Mesenchymal stem cell (in vitro differentiated cells and primary cell): ENCODE results near the gene SLF2.

Source experiments
- DNase-seq: peaks from one replicate; pipeline ENCODE4 v3.0.0-alpha.2; 2013
- H2AFZ ChIP-seq: one replicate; pipeline ENCODE4 v1.6.1; 2013; ENCODE audit warnings: low read depth, mild to moderate bottlenecking, control low read depth, inconsistent platforms, low read length, moderate library complexity
- H2AK5ac ChIP-seq: 2 replicates; pipeline ENCODE4 v1.6.1; 2013; ENCODE audit warnings: low read length, moderate library complexity, mild to moderate bottlenecking, inconsistent platforms; ENCODE audit not compliant: severe bottlenecking
- H2BK120ac ChIP-seq: one replicate; pipeline ENCODE4 v1.6.1; 2013; ENCODE audit warnings: low read depth, mild to moderate bottlenecking, inconsistent platforms, low read length, moderate library complexity
- H2BK12ac ChIP-seq, 2 experiments: one replicate each; pipeline ENCODE4 v1.6.1; 2013; ENCODE audit warnings: inconsistent platforms in 2 of 2, low read length in 2 of 2, mild to moderate bottlenecking in 2 of 2, moderate library complexity in 2 of 2, control low read depth in 1 of 2
- H2BK15ac ChIP-seq: one replicate; pipeline ENCODE4 v1.6.1; 2013; ENCODE audit warnings: mild to moderate bottlenecking, low read depth, inconsistent platforms; ENCODE audit not compliant: poor library complexity, severe bottlenecking
- H2BK5ac ChIP-seq: 2 replicates; pipeline ENCODE4 v1.6.1; 2013; ENCODE audit warnings: low read depth, mild to moderate bottlenecking, low read length, control low read depth, inconsistent platforms; ENCODE audit not compliant: poor library complexity, severe bottlenecking
- H3K14ac ChIP-seq, 2 experiments: one replicate each; pipeline ENCODE4 v1.6.1; 2013; ENCODE audit warnings: inconsistent platforms in 2 of 2, low read length in 2 of 2, control low read depth in 1 of 2, mild to moderate bottlenecking in 1 of 2, moderate library complexity in 1 of 2
- H3K18ac ChIP-seq, 2 experiments: one replicate each; pipeline ENCODE4 v1.6.1; 2013; ENCODE audit warnings: inconsistent platforms in 2 of 2, low read length in 2 of 2, control low read depth in 1 of 2, low read depth in 1 of 2, mild to moderate bottlenecking in 1 of 2
- H3K23ac ChIP-seq, 2 experiments: one replicate each; pipeline ENCODE4 v1.6.1; 2013; ENCODE audit warnings: inconsistent platforms in 2 of 2, low read length in 2 of 2, mild to moderate bottlenecking in 2 of 2, moderate library complexity in 2 of 2, control low read depth in 1 of 2
- H3K27ac ChIP-seq: 2 replicates; pipeline ENCODE4 v1.5.1; 2013; ENCODE audit warnings: mild to moderate bottlenecking, moderate library complexity, low read length, control low read depth, inconsistent platforms; ENCODE audit not compliant: poor library complexity, severe bottlenecking
- H3K27me3 ChIP-seq, 2 experiments: 2 replicates each; pipeline versions ENCODE4 v1.6.1 to v1.7.0; 2013; ENCODE audit warnings: low read length in 2 of 2, mild to moderate bottlenecking in 2 of 2, moderate library complexity in 2 of 2, control low read depth in 1 of 2, inconsistent platforms in 1 of 2; ENCODE audit not compliant: control insufficient read depth in 1 of 2, insufficient read depth in 1 of 2
- H3K36me3 ChIP-seq, 2 experiments: 2 replicates each; pipeline versions ENCODE4 v1.6.1 to v1.7.0; 2013; ENCODE audit warnings: low read length in 2 of 2, control low read depth in 1 of 2, inconsistent platforms in 1 of 2, low read depth in 1 of 2, mild to moderate bottlenecking in 1 of 2; ENCODE audit not compliant: insufficient read depth in 2 of 2, control insufficient read depth in 1 of 2
- H3K4ac ChIP-seq, 2 experiments: one replicate each; pipeline ENCODE4 v1.6.1; 2013; ENCODE audit warnings: inconsistent platforms in 2 of 2, low read length in 2 of 2, mild to moderate bottlenecking in 2 of 2, moderate library complexity in 2 of 2, control low read depth in 1 of 2, low read depth in 1 of 2
- H3K4me1 ChIP-seq: 2 replicates; pipeline ENCODE4 v1.6.1; 2013; ENCODE audit warnings: low read depth, low read length, control low read depth; ENCODE audit not compliant: control insufficient read depth, insufficient read depth
- H3K4me2 ChIP-seq: 2 replicates; pipeline ENCODE4 v1.6.1; 2013; ENCODE audit warnings: low read length, mild to moderate bottlenecking, inconsistent platforms; ENCODE audit not compliant: poor library complexity, severe bottlenecking
- H3K4me3 ChIP-seq, 2 experiments: 2 replicates each; pipeline versions ENCODE4 v1.5.1 to v1.7.0; 2013; ENCODE audit warnings: low read length in 2 of 2, mild to moderate bottlenecking in 2 of 2, control low read depth in 1 of 2, low read depth in 1 of 2; ENCODE audit not compliant: insufficient read depth in 1 of 2
- H3K79me1 ChIP-seq: replicated peaks from 2 replicates; pipeline ENCODE4 v1.6.1; 2013; ENCODE audit warnings: mild to moderate bottlenecking, control low read depth, low read length, inconsistent platforms; ENCODE audit not compliant: poor library complexity, severe bottlenecking
- H3K9ac ChIP-seq: 2 replicates; pipeline ENCODE4 v1.7.0; 2013; ENCODE audit warnings: mild to moderate bottlenecking, low read length, moderate library complexity
- H3K9me3 ChIP-seq: 2 replicates; pipeline ENCODE4 v1.7.0; 2013; ENCODE audit warnings: mild to moderate bottlenecking, low read length; ENCODE audit not compliant: control insufficient read depth
- H4K8ac ChIP-seq: one replicate; pipeline ENCODE4 v1.6.1; 2013; ENCODE audit warnings: inconsistent platforms, mild to moderate bottlenecking, low read length, moderate library complexity
- H4K91ac ChIP-seq: one replicate; pipeline ENCODE4 v1.6.1; 2013; ENCODE audit warnings: mild to moderate bottlenecking, low read length, inconsistent platforms
- WGBS: methylation state at CpG from one replicate; pipeline ENCODE4 v1.1.7; 2013; ENCODE audit warnings: mixed read lengths; 5-methylcytosine and 5-hydroxymethylcytosine counted together

The SLF2 gene

DNA sequence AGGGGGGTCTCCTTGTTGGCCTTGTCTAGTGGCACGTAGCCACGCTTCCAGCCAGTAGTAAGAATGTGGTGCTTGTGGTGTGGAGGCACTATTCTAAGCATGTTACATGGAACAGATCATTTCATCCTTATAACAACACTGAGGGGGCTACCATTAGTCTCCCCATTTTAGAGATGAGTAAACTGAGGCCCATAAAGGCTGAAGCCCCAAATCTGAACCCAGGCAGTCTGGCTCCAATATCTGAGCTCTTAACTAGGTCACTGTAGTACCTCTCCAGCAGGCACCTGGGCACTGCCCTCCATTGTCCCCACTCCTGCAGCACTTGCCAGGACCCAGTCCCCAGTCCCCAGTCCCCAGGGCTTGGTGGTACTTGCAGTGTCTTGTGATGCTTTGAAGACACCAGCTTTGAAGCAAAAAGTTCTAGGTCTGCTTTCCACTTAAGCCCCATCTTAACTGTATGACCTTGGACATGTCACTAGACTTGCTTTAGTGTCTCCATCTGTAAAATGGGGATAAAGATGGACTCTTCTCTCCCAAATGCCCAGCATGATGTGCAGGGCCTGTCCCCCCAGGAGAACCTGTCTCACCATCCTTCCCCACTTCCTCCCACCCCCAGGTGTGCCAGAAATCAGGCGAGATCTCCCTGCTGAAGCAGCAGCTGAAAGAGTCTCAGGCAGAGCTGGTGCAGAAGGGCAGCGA is 93.3 kb downstream of the SLF2 start:
- Histone ChIP-seq H2BK120ac (no peak overlapping the region), H3K14ac (no peak overlapping the region), H3K27ac (no peak overlapping the region), H4K8ac (no peak overlapping the region), H2AK5ac (no peak overlapping the region), H3K4ac (no peak overlapping the region), H3K79me1 (peaks cover 27% of the 10 kb centered on the region), H3K36me3 (peaks cover 58 to 59% of the 10 kb centered on the region in 2 experiments), H3K23ac (no peak overlapping the region), H2BK5ac (no peak overlapping the region), H2BK12ac (no peak overlapping the region), H4K91ac (no peak overlapping the region), H3K4me2 (no peak overlapping the region), H3K9ac (no peak overlapping the region), H2BK15ac (no peak overlapping the region), H3K9me3 (no peaks in the 10 kb centered on the region), H3K4me3 (no peak overlapping the region), H2AFZ (no peak overlapping the region), H3K27me3 (no peaks in the 10 kb centered on the region), H3K4me1 (peaks cover 28% of the 10 kb centered on the region), H3K18ac (no peak overlapping the region)
- WGBS: 97% methylated on average over 2 of the region's 4 CpGs
- no peak for DNase-seq

DNA sequence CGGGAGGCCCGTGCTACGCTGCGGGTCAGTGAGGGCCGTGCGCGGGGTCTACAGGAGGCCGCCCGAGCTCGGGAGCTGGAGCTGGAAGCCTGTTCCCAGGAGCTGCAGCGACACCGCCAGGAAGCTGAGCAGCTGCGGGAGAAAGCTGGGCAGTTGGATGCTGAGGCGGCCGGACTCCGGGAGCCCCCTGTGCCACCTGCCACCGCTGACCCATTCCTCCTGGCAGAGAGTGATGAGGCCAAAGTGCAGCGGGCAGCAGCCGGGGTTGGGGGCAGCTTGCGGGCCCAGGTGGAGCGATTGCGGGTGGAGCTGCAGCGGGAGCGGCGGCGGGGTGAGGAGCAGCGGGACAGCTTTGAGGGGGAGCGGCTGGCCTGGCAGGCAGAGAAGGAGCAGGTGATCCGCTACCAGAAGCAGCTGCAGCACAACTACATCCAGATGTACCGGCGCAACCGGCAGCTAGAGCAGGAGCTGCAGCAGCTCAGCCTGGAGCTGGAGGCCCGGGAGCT is 93.9 kb downstream of the SLF2 start:
- 93% methylated on average over 33 of the region's 33 CpGs for WGBS
- H3K14ac ChIP-seq: no peak overlapping the region

DNA sequence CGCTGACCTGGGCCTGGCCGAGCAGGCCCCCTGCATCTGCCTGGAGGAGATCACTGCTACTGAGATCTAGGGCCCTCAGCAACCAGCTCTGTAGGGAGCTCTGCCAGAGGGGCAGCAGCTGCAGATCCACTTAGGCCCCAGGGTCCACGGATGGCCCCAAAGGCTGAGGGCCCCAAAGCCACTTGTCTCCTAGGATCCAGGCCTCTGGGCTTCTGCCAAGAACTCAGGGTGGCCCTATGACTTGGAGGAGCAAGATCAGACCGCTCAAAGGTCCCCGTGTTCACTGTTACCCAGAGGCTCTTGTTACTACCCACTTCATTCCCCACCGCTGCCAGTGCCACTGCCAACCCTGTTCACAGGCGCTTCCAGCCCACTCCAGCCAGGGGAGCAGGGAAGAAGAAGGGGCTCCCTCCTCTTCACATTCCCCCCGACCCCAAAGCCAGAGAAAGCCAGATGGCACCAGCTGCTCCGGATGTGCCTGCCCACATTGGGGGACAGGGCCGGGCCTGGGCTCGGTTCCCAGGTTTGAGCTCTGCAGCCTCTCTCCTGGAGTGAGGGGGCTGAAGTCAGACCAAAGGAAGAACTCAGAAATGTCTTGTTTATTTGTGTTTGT is 94.4 kb downstream of the SLF2 start:
- WGBS: 75% methylated on average over 11 of the region's 11 CpGs
- Histone ChIP-seq H3K23ac (no peak overlapping the region), H3K14ac (no peak overlapping the region), H2AK5ac (no peak overlapping the region), H3K4me3 (no peak overlapping the region), H2BK15ac (peak overlapping the region; percentile 61), H3K27ac (no peak overlapping the region), H4K8ac (peak overlapping the region; percentile 51), H3K18ac (no peak overlapping the region), H3K9ac (peak overlapping the region; percentile 22), H3K36me3 (peaks cover 57 to 58% of the 10 kb centered on the region in 2 experiments), H3K9me3 (no peaks in the 10 kb centered on the region), H3K79me1 (peaks cover 27% of the 10 kb centered on the region), H2AFZ (no peak overlapping the region), H3K27me3 (no peaks in the 10 kb centered on the region), H3K4ac (peak overlapping the region in 1 of 2 experiments; percentile 80), H2BK12ac (peak overlapping the region in 1 of 2 experiments; percentile 12), H4K91ac (no peak overlapping the region), H3K4me2 (no peak overlapping the region), H2BK5ac (no peak overlapping the region), H3K4me1 (peaks cover 18% of the 10 kb centered on the region), H2BK120ac (no peak overlapping the region)
- DNase-seq: no peak

More for the DNA sequence above, 93.9 kb downstream of the SLF2 start:
- H4K91ac ChIP-seq: no peak overlapping the region
- H3K23ac ChIP-seq: no peak overlapping the region
- no peak overlapping the region for H3K4ac ChIP-seq
- DNase-seq: no peak
- H2BK15ac ChIP-seq: no peak overlapping the region
- no peak overlapping the region for H2AFZ ChIP-seq
- H3K9ac ChIP-seq: no peak overlapping the region
- peaks cover 58 to 59% of the 10 kb centered on the region in 2 experiments for H3K36me3 ChIP-seq
- no peak overlapping the region for H3K27ac ChIP-seq
- H3K4me3 ChIP-seq: no peak overlapping the region
- H2BK12ac ChIP-seq: no peak overlapping the region
- no peaks in the 10 kb centered on the region for H3K27me3 ChIP-seq
- peaks cover 27% of the 10 kb centered on the region for H3K79me1 ChIP-seq
- H3K18ac ChIP-seq: no peak overlapping the region
- no peak overlapping the region for H3K4me2 ChIP-seq
- H3K4me1 ChIP-seq: peaks cover 24% of the 10 kb centered on the region
- H2AK5ac ChIP-seq: no peak overlapping the region
- H4K8ac ChIP-seq: peak overlapping the region; percentile 51
- H2BK120ac ChIP-seq: no peak overlapping the region
- H3K9me3 ChIP-seq: no peaks in the 10 kb centered on the region
- H2BK5ac ChIP-seq: no peak overlapping the region
